ENCODE measurements around the gene FLRT1. TPM values are rescaled to one million over a fixed set of nuclear protein-coding genes. Genes with fewer than 3 reads are reported as not detected.

The FLRT1 gene
- total RNA-seq, 2 donors from 2014 or later: not detected

DNA sequence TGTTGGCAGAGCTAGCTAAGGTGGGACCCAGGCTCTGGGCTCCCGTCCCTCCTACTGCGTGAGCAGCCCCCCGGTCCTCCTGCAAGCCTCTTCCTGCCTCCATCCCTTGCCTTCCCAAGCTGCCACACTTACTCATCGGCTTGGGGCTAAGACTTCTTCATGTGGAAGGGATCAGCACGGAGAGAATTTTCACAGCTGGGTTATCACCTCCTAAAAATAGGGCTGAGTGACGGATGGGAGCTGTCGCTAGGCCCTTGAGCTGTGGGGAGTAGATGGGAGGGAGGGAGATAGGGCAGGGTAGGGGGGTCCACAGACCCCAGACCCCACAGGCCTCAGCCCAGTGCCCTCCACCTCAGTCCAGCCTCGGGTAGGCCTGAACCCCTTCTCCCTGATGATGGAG, 41.0 kb downstream of the FLRT1 start:
- no peaks in the 10 kb centered on the region for H3K36me3 ChIP-seq (ENCODE audit: control insufficient read depth, insufficient read depth, low read length)
- no peak for TF ChIP-seq CTCF (conservative IDR thresholded peaks at IDR 0.05)
- H3K4me3 Mint-ChIP-seq: no peak overlapping the region
- DNase-seq: no peak
- no peaks in the 10 kb centered on the region for H3K36me3 Mint-ChIP-seq (ENCODE audit: low read depth)
- no peaks in the 10 kb centered on the region for H3K27me3 ChIP-seq (ENCODE audit: control insufficient read depth, insufficient read depth, low read length, poor library complexity, severe bottlenecking)
- no peaks in the 10 kb centered on the region for H3K4me1 ChIP-seq (ENCODE audit: control insufficient read depth, insufficient read depth, low read length)
- H3K4me3 ChIP-seq (ENCODE audit: low read length): no peak overlapping the region
- no peaks in the 10 kb centered on the region for H3K9me3 Mint-ChIP-seq
- H3K9me3 ChIP-seq (ENCODE audit: control insufficient read depth, low read length): no peaks in the 10 kb centered on the region
- H3K9ac ChIP-seq (ENCODE audit: extremely low read depth, low read length, poor library complexity, severe bottlenecking): no peak overlapping the region
- 92 to 94% methylated on average over 5 to 8 of the region's 8 CpGs for whole genome bisulfite sequencing, 2 experiments (ENCODE audit: insufficient coverage in 1 of 2, insufficient read length in 1 of 2)
- H3K27ac ChIP-seq (ENCODE audit: low read depth, low read length): no peak overlapping the region
- H3K4me1 Mint-ChIP-seq: no peaks in the 10 kb centered on the region
- no peak overlapping the region for H3K27ac Mint-ChIP-seq
- H3K27me3 Mint-ChIP-seq (ENCODE audit: insufficient read depth): peaks cover 41% of the 10 kb centered on the region

DNA sequence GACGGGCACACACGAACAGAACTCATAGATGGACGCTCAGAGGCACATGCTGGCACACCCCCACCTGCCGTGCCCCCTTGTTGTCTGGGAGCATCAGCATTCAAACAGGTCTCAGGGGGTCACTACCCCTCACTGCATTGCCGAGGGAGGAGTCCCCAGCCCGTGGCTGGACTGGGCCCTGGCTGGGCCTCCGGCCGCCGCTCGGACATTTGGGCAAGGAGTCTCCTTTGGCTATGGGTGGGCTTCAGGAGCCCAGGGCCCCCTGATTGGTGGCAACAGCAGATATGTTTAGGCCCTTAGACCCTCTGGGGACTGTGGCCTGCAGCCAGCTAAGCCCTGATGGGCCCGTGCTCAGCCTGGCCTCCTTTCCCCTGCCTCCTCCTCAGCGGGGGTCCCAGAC, 41.9 kb downstream of the FLRT1 start:
- WGBS, 2 experiments (ENCODE audit: insufficient coverage in 1 of 2, insufficient read length in 1 of 2): 90 to 93% methylated on average over 9 to 12 of the region's 12 CpGs
- Mint-ChIP-seq H3K27me3 (ENCODE audit: insufficient read depth) (peaks cover 44% of the 10 kb centered on the region), H3K36me3 (ENCODE audit: low read depth) (no peaks in the 10 kb centered on the region), H3K9me3 (no peaks in the 10 kb centered on the region), H3K4me3 (no peak overlapping the region), H3K4me1 (no peaks in the 10 kb centered on the region), H3K27ac (no peak overlapping the region)
- Histone ChIP-seq H3K27me3 (ENCODE audit: control insufficient read depth, insufficient read depth, low read length, poor library complexity, severe bottlenecking) (no peaks in the 10 kb centered on the region), H3K9ac (ENCODE audit: extremely low read depth, low read length, poor library complexity, severe bottlenecking) (no peak overlapping the region), H3K4me1 (ENCODE audit: control insufficient read depth, insufficient read depth, low read length) (no peaks in the 10 kb centered on the region), H3K36me3 (ENCODE audit: control insufficient read depth, insufficient read depth, low read length) (no peaks in the 10 kb centered on the region), H3K9me3 (ENCODE audit: control insufficient read depth, low read length) (no peaks in the 10 kb centered on the region), H3K4me3 (ENCODE audit: low read length) (no peak overlapping the region), H3K27ac (ENCODE audit: low read depth, low read length) (peak overlapping the region; percentile 68)
- no peak for DNase-seq
- no peak for TF ChIP-seq CTCF (conservative IDR thresholded peaks at IDR 0.05)

- DNase-seq: no peak
- H3K27me3 Mint-ChIP-seq (ENCODE audit: insufficient read depth): peaks cover 48% of the 10 kb centered on the region
Observed at GRCh38 chr11:64078284-64078683, 42.6 kb downstream of the FLRT1 start.

More at GRCh38 chr11:64078284-64078683, 42.6 kb downstream of the FLRT1 start:
- Histone ChIP-seq H3K4me1 (ENCODE audit: control insufficient read depth, insufficient read depth, low read length) (no peaks in the 10 kb centered on the region), H3K4me3 (ENCODE audit: low read length) (no peak overlapping the region), H3K27ac (ENCODE audit: low read depth, low read length) (no peak overlapping the region), H3K36me3 (ENCODE audit: control insufficient read depth, insufficient read depth, low read length) (no peaks in the 10 kb centered on the region), H3K27me3 (ENCODE audit: control insufficient read depth, insufficient read depth, low read length, poor library complexity, severe bottlenecking) (no peaks in the 10 kb centered on the region), H3K9me3 (ENCODE audit: control insufficient read depth, low read length) (no peaks in the 10 kb centered on the region), H3K9ac (ENCODE audit: extremely low read depth, low read length, poor library complexity, severe bottlenecking) (no peak overlapping the region)
- no peak overlapping the region for H3K4me3 Mint-ChIP-seq
- H3K36me3 Mint-ChIP-seq (ENCODE audit: low read depth): no peaks in the 10 kb centered on the region
- no peak overlapping the region for H3K27ac Mint-ChIP-seq
- no peaks in the 10 kb centered on the region for H3K4me1 Mint-ChIP-seq
- TF ChIP-seq CTCF (conservative IDR thresholded peaks at IDR 0.05): no peak
- no peaks in the 10 kb centered on the region for H3K9me3 Mint-ChIP-seq
- WGBS, 2 experiments (ENCODE audit: insufficient coverage in 1 of 2, insufficient read length in 1 of 2): 87 to 91% methylated on average over 8 to 11 of the region's 11 CpGs
